VCaP (cell line): Measurements from ENCODE around the gene OCEL1.

Experiments
- H3K27ac ChIP-seq: fragments of 450-650 bp; 2 replicates; pipeline ENCODE4 v1.5.1; 2017
- TF ChIP-seq, protein P1 (sequence below): fragments of 450-650 bp; conservative IDR thresholded peaks from 2 replicates; pipeline ENCODE4 v1.5.1; 2017; ENCODE audit warnings: mild to moderate bottlenecking, moderate library complexity

The OCEL1 gene

DNA sequence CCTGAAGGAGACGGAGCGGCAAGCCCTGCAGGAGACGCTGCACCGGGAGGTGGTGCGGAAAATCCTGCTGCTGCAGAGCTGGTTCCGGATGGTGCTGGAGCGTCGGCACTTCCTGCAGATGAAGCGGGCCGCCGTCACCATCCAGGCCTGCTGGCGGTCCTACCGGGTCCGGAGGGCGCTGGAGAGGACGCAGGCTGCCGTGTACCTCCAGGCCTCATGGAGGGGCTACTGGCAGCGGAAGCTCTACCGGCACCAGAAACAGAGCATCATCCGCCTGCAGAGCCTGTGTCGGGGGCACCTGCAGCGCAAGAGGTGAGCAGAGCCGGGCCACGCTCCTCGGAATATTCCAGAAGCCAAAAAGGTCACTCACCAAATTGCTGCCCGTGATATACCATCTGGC, 33.3 kb upstream of the OCEL1 start:
- H3K27ac ChIP-seq, result no peak overlapping the region
- TF ChIP-seq, protein P1, sequence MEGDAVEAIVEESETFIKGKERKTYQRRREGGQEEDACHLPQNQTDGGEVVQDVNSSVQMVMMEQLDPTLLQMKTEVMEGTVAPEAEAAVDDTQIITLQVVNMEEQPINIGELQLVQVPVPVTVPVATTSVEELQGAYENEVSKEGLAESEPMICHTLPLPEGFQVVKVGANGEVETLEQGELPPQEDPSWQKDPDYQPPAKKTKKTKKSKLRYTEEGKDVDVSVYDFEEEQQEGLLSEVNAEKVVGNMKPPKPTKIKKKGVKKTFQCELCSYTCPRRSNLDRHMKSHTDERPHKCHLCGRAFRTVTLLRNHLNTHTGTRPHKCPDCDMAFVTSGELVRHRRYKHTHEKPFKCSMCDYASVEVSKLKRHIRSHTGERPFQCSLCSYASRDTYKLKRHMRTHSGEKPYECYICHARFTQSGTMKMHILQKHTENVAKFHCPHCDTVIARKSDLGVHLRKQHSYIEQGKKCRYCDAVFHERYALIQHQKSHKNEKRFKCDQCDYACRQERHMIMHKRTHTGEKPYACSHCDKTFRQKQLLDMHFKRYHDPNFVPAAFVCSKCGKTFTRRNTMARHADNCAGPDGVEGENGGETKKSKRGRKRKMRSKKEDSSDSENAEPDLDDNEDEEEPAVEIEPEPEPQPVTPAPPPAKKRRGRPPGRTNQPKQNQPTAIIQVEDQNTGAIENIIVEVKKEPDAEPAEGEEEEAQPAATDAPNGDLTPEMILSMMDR, result no peak

DNA sequence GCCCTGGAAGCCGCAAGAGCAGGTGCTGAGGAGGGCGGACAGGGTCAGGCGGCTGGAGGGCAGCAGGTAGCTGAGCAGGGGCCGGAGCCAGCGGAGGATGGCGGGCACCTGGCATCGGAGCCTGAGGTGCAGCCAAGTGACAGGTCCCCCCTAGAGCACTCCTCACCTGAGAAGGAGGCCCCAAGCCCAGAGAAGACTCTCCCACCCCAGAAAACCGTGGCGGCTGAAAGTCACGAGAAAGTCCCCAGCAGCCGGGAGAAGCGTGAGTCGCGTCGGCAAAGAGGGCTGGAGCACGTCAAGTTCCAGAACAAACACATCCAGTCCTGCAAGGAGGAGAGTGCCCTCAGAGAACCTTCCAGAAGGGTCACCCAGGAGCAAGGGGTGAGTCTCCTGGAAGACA, 31.4 kb upstream of the OCEL1 start:
- H3K27ac ChIP-seq, result no peak overlapping the region
- TF ChIP-seq, protein P1, result no peak

DNA sequence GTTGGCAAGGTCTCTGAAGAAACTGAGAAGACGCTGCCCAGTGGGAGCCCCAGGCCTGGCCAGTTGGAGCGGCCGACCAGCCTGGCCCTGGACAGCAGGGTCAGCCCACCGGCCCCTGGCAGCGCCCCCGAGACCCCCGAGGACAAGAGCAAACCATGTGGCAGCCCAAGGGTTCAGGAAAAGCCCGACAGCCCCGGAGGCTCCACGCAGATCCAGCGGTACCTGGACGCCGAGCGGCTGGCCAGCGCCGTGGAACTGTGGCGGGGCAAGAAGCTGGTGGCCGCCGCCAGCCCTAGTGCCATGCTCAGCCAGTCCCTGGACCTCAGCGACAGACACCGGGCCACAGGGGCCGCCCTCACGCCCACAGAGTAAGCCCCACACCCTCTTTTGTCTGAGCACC, 30.9 kb upstream of the OCEL1 start:
- no peak overlapping the region for H3K27ac ChIP-seq
- TF ChIP-seq, protein P1, result no peak

DNA sequence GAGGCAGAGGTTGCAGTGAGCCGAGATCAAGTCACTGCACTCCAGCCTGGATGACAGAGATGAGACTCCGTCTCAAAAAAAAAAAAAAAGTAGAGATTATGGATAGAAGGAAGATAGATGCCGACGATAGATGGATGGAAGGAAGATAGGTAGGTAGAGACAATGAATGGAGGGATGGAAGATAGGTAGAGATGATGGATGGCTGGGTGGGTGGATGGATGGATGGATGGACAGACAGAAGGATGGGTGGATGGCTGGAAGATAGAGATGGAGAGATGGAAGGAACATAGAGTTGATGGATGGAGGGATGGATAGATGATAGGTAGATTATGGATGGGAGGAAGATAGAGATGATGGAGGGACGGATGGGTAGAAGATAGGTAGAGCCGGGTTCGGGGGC, 29.4 kb upstream of the OCEL1 start:
- H3K27ac ChIP-seq, result no peak overlapping the region
- TF ChIP-seq, protein P1, result no peak

DNA sequence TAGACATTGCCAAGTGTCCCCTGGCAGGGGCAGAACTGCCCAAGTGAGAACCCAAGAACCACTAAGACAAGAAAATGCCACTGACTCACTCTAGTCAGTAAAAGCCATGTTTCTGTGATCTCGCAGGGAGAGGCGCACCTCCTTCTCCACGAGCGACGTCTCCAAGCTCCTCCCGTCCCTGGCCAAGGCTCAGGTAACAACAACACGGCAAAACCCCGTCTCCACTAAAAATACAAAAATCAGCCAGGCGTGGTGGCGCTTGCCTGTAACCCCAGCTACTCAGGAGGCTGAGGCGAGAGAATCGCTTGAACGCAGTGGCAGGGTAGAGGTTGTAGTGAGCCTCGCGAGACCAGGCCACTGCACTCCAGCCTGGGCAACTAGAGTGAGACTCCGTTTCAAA, 28.4 kb upstream of the OCEL1 start:
- TF ChIP-seq, protein P1, result no peak
- no peak overlapping the region for H3K27ac ChIP-seq

DNA sequence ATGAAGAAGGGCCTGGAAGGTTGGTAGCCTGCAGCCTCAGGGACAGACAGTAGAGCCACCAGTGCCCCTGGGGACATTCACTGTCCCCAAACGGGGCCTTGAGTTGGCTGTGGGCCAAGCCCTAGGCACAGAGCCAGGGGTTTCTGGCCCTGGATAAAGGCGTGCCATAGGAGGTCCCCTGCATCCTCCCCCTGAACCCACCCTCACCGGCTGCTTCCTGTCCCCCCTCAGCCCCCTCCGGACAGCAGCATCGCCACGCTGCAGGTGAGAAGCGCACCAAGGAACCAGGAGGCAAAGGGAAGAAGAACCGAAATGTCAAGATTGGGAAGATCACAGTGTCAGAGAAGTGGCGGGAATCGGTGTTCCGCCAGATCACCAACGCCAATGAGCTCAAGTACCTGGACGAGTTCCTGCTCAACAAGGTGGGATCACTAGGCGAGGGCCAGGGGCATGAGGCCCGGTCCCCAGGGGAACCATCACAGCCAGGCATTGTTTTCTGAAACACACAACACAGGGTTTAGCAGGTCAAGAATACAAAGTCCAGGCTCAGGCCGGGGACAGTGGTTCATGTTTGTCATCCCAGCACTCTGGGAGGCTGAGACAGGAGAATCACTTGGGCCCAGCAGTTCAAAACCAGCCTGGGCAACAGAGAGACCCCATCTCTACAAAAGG, 25.5 kb upstream of the OCEL1 start:
- TF ChIP-seq, protein P1, result no peak
- no peak overlapping the region for H3K27ac ChIP-seq

DNA sequence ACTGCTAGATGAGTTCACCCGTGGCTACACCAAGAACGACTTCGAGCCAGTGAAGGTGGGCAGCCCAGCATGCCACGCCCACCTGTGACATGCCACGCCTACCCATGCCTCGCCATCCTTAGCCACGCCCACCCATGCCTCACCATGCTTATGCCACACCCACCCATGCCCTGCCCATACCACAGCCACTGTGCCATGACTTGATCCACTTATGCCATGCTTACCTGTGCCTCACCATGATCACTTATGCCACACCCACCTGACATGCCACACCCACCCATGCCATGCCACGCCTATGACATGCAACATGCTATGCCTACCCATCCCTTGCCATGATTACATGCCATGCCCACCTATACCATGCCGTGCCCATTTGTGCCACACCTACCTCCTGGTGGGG, 23.8 kb upstream of the OCEL1 start:
- TF ChIP-seq, protein P1, result no peak
- no peak overlapping the region for H3K27ac ChIP-seq

DNA sequence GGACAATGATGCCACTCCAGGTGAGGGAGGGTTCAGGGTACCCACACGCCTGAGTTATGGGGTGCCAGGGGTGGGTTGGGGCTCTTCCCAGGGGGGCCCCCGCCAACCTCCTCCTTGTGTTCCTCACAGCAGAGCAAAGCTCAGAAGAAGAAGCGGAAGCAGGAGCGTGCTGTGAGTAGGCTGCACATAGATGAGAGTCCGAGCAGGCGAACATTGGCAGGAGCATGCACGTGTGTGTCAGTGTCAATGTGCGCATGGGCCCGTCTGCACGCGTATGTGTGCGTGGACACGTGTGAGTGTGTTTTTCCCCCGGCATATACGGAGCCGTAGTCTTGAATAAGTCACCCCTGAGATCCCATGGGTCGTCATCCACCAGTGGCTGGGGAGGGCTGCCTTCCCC, 23.3 kb upstream of the OCEL1 start:
- TF ChIP-seq, protein P1, result no peak

More for the DNA sequence above, 23.3 kb upstream of the OCEL1 start:
- no peak overlapping the region for H3K27ac ChIP-seq
